ENCODE measurements around the gene PHGDH. TPM values are rescaled to one million over a fixed set of nuclear protein-coding genes. Genes with fewer than 3 reads are reported as not detected.
A peak's percentile ranks its signal among the peaks of the same experiment; 100 is the strongest.

PHGDH gene
- total and polyA plus RNA-seq, 8 donors: 31.9 to 132 (median 107) TPM

GRCh38 chr1:119739150-119739549 lies 27.4 kb downstream of the PHGDH start:
- Histone ChIP-seq H3K4me1 (no peaks in the 10 kb centered on the region), H3K27me3 (no peaks in the 10 kb centered on the region), H3K36me3 (peaks cover 0 to 22% of the 10 kb centered on the region in 2 donors), H3K4me3 (no peak overlapping the region), H3K9me3 (no peaks in the 10 kb centered on the region), H3K27ac (no peak overlapping the region)
- TF ChIP-seq CTCF (IDR thresholded peaks at IDR 0.05): no peak
- ATAC-seq (peak; percentile 34), DNase-seq (no peak)
- intact Hi-C loops (cut with DNase I): no loop called here

DNA sequence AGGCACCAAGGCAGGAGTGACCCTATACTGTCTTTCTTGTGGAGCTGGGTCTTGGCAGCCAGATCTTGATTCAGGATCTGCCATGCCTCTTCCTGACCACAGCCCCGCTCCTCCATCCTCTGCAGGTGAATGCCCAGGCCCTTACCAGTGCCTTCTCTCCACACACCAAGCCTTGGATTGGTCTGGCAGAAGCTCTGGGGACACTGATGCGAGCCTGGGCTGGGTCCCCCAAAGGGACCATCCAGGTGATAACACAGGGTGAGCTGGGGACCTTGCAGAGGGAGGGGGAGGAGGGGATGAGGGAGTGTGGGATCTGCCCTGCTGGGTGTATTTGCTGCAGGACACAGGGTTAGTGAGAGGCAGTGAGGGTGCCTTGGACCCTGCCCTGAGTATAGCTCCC lies 28.5 kb downstream of the PHGDH start:
- intact Hi-C loops (cut with DNase I): no loop called here
- H3K27me3 ChIP-seq: no peaks in the 10 kb centered on the region
- no peaks in the 10 kb centered on the region for H3K9me3 ChIP-seq
- no peak for ATAC-seq
- H3K4me1 ChIP-seq: no peaks in the 10 kb centered on the region
- DNase-seq: no peak
- no peak overlapping the region for H3K4me3 ChIP-seq
- no peak for TF ChIP-seq CTCF (IDR thresholded peaks at IDR 0.05)
- H3K36me3 ChIP-seq: peaks cover 0 to 15% of the 10 kb centered on the region in 2 donors
- no peak overlapping the region for H3K27ac ChIP-seq

DNA sequence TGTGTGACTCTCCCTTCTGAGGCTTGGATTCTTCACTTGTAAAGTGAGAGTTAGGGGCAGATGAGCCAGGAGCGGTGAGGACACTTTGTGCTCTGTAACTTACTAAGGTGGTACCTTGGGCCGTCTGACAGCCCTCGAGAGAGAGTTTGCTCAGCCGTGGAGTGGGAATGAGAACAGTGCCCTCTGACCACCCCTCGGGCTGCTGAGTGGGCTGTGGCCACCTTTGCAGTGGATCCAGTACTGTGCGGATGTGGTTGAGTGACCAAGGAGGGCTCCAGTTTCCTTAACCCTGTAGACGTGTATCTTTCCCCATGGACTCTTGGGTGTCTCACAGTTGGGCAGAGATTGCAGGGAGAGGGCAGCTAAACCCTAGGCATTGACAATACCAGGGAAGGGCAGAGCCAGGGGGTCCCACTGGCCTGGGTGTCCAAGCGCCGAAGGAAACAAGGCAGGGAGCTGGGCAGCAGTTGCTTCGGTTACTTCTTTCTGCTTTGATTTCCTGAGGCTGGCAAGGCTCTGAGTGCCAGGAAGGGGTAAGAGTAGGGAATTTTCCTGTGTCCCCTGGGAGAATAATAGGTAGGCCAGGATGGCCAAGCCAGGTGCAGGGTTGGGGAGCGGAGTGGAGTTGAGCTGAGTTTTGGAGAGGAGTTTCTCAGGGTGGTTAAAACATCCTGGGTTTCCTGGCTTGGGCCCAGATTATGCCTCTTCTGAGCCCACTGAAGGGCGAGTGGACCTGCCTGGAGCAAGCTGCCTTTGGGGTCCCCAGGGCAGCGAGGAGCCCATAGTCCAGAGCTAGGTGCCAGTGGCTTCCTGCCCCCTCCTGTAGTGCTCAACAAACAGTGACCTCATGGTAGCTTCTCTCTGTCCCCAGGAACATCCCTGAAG lies 29.4 kb downstream of the PHGDH start:
- no peaks in the 10 kb centered on the region for H3K4me1 ChIP-seq
- intact Hi-C loops (cut with DNase I): no loop called here
- ATAC-seq: no peak
- no peaks in the 10 kb centered on the region for H3K9me3 ChIP-seq
- no peak for DNase-seq
- no peak overlapping the region for H3K4me3 ChIP-seq
- no peak overlapping the region for H3K27ac ChIP-seq
- no peak for TF ChIP-seq CTCF (IDR thresholded peaks at IDR 0.05)
- H3K36me3 ChIP-seq: peaks cover 0 to 9% of the 10 kb centered on the region in 2 donors
- no peaks in the 10 kb centered on the region for H3K27me3 ChIP-seq

- intact Hi-C loops (cut with DNase I): no loop called here
- Histone ChIP-seq H3K4me1 (no peaks in the 10 kb centered on the region), H3K9me3 (no peaks in the 10 kb centered on the region), H3K4me3 (no peak overlapping the region), H3K36me3 (peaks cover 0 to 9% of the 10 kb centered on the region in 2 donors), H3K27ac (no peak overlapping the region), H3K27me3 (no peaks in the 10 kb centered on the region)
- peak; percentile 55 for ATAC-seq
- DNase-seq: no peak
- TF ChIP-seq CTCF (IDR thresholded peaks at IDR 0.05): no peak
Measured at GRCh38 chr1:119742202-119742601, 30.5 kb downstream of the PHGDH start.

- intact Hi-C loops (cut with DNase I): no loop called here
- H3K27ac ChIP-seq: no peak overlapping the region
- no peaks in the 10 kb centered on the region for H3K27me3 ChIP-seq
- H3K4me1 ChIP-seq: no peaks in the 10 kb centered on the region
- TF ChIP-seq CTCF (IDR thresholded peaks at IDR 0.05): no peak
- DNase-seq (no peak), ATAC-seq (no peak)
- no peaks in the 10 kb centered on the region for H3K9me3 ChIP-seq
- H3K36me3 ChIP-seq: peaks cover 0 to 9% of the 10 kb centered on the region in 2 donors
- H3K4me3 ChIP-seq: no peak overlapping the region
Measured at GRCh38 chr1:119742677-119743076, 30.9 kb downstream of the PHGDH start.
